Measurements from ENCODE around the gene GRIN3A. TPM values are rescaled to one million over a fixed set of nuclear protein-coding genes. Genes with fewer than 3 reads are reported as not detected.
"Not testable (repeated sequence)": the region's sequence is repeated elsewhere in the genome, so short reads cannot be mapped to it uniquely, and the experiment has no call there.

Gene GRIN3A
- total RNA-seq, 1 donor from 2014 or later = 8.7 TPM

DNA sequence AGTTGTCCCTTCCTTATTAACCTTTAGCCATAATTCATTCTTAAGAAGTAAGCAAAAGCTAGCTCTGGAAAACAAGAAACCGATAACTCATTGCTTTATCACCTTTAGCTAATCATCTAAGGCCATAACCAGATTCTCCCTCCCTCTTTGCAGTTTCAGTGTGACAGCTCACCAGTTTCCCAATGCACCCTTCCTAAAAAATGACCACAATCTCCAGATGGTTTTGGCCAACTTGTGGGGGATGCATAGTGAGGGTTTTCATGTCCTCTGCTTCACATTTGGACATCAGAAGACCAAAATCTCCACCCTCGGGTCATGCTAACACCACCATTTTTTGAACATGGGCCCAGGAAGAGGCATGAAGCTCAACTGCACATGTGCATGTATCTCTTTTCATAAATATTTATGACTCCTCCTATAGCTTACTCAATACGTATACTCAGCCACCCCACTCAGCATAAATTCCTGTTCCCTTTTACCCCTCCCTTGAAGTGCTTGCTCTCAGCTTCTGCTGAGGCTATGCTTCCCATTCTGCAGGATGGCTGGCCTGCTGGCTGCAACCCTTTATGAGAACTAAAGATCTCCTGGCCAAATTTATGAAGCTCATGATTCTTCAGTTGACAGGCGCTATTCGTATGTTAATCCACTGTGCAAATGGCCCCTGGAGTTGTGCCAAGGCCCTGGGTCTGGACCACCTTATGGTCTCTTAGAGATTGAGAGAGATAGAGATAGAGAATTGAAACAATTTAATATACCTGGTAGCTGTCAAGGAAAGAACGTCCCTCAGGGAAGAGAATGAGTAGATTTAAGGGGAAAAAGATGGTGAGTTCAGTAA, 158.5 kb downstream of the GRIN3A start:
- DNase-seq (ENCODE audit: low spot score) = no peak

DNA sequence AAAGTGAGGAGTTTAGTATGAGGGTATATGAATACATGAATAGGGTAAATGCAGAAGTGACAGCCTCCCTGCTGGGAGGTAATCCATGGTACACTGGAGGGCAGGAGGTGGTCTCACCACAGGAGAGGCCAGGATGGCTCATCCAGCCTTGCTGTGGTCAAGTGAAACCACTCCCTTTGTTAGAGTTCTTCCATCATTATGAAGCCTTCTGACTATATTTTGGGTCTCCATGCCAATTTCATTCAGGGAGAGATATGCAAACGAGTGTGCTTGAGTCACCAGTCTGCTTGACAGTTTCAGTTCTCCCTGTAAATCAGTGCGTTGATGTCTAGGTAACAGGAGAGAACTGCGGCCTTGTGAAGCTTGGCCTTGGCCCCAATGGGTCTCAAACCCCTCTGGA, 160.1 kb downstream of the GRIN3A start:
- DNase-seq (ENCODE audit: low spot score) = no peak

DNA sequence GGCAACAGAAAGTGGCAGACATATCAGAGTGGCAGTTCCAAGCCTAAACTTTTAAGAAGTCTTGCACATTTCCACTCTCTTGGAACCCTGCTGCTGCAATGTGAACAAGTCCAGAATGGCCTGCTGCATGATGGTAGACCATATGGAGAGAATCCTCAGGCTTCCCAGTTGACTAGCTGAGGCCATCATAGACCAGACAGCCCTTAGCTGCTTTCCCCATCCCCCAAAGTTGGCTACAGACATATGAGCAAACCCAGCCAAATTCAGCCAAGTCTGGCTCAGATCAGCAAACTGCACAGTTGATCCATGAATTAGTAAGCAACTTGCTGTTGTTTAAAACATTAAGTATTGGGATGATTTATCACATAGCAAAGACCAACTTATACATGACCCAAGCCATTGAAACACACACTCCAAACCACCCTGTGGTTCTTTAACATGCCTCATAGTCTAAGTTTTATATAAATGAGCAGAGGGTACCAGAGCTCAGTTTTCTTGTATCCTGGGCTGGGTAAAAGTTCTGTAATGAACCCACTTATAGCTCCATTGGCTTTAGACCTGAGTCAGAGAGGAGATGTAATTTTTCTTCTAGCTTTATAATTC, 163.6 kb downstream of the GRIN3A start:
- DNase-seq (ENCODE audit: low spot score) = no peak

DNA sequence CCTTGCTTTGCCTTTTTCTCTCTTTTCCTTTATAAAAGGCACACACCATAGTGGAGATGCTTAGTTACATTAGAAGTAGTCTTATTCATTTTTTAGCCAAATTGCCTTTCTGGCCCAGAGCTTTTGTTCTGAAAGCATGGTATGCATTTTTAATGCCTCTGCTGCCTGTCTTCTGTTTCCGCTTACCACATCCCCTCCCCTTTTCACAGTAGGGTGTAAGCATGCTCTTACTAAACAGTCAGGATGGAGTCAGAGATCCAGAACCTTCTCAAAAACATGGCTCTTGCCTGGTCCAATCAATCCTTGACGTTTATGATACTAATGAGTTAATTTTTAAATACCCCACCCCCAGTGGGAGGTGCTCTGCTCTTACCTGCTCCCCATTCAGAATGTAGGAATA, 166.1 kb downstream of the GRIN3A start:
- DNase-seq (ENCODE audit: low spot score) = no peak

DNA sequence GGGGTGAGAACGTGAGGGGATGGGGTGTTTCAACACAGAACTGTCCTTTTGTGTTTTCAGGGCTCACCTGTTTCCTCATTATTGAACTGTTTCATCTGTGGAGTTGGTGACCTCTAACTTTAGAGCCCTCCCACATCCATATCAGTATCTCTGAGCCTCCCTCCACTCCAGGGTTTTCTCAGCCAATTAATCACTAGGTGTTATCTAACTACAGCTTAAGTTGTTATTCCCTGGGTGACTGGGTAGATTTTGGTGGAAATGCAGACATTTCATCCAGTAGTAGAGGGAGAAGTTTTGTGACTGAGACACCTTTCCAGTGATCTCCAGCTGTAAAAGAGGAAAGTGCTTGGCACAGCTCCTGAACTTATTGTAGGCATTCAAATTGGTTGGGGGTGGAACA, 167.3 kb downstream of the GRIN3A start:
- no peak for DNase-seq (ENCODE audit: low spot score)

DNA sequence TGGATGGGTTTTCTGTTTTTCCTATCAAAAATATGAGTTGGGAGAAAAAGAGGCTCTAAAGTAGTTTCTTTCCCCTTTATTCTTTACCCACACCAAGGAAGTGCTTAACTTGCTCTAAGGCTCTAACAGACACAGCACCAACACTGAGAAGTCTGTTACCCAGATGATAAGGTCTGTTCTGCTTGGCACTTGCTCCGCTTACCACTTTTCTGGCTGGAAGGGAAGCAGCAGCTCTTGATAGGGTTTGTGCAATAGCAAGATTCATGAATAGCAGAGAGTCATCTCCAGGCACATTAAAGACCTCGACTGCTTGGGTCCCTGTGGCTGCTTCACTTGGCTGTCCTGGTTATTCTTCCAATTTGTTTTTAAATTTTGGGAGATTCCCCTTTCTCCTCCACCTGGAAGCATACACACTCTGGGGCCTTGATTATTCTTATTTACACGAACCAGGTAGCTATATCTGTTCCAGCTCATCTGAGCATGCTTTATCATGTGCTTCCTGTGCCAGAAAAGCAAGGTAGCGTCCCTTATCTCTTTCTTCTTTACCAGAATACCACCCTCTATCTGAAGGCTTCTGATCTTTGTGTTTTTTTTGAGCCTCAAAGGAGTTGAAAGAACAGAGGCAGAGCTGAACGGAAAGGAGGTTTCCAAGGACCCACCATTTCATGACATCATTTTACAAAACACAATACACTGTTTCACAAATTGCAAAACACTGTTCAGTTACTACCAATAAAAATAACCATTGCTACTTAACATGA, 168.5 kb downstream of the GRIN3A start:
- DNase-seq (ENCODE audit: low spot score) = no peak

DNA sequence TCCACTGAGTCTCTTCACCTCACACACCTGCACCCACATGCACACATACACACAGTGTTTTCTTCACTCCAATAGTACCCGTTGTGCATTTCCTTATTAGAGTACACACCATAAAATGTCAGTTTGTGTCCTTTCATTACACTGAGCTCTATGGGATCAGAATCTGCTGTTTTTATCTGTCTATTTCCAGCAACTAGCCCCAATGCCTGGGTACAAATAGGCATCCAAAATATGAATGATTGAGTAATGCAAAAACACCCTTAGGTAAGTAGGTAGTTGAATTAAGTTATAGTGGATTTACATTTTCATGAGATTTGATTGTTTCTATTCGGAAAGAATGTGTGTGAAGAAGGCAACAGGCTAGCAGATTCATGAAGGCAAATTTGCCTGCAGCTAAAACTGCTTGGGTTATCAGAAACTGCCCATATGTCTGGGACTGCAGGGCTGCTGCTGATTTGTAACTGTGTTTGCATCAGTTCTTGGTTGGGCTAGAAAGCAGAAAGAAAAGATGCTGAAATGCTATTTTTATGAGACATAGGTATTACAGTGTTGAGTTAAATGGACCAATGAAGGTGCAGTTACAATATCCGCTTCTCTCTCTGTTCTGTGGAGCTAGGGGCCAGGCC, 170.6 kb downstream of the GRIN3A start:
- DNase-seq (ENCODE audit: low spot score) = no peak

DNA sequence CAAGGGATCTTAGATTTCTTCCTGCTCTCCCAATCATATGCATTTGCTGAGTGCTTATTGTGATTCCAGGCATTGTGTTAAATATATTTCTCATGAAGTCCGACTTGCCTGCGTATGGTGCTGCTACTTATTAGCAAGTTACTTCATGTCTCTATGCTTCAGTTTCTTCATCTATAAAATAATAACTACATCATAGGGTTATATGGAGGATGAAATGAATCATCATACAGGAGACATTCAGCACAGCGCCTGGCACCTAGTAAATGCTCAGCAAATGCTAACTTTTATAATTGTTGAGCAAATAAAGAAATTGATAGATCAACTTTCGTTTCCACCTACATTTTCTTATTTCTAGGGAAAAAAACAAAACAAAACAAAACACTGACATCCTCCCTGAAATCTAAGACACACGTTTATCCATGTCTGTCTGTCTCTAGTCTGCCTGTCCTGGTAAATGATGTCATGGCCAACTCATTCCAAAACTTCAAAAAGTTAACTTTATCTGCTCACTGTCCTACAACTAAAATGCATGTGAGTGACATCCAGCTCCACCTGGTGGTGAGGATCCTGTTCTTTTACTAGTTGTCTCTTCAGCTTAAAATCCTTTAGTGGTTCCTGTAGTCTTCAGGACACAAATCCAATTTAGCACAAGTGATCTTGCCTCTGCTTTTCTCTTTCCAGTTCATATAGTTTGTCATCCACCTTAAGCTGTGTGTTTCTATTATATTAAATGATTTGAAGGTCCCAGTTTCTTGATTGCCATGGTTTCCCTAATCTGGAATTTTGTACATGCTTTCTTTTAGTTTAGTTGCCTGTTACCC, 171.3 kb downstream of the GRIN3A start:
- DNase-seq (ENCODE audit: low spot score) = no peak

DNA sequence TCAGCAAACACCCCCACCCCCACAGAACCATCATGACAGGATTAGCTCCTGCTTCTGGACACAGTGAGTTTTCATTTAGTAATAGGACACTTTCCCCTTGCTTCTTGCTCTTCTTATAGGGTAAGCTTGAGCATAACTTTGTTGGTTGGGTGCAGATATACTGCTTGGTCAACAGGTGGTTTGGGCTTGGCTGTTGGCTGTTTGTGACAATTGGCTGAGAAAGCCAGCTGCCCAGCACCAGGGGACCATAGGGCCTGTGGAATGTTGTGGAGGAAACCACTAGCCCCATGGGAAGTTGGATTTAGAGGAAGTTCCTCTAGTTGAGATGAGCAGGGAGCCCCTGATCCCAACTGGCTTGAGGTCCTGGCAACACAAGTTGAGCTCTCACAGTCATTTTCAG, 174.2 kb downstream of the GRIN3A start:
- DNase-seq (ENCODE audit: low spot score) = no peak

DNA sequence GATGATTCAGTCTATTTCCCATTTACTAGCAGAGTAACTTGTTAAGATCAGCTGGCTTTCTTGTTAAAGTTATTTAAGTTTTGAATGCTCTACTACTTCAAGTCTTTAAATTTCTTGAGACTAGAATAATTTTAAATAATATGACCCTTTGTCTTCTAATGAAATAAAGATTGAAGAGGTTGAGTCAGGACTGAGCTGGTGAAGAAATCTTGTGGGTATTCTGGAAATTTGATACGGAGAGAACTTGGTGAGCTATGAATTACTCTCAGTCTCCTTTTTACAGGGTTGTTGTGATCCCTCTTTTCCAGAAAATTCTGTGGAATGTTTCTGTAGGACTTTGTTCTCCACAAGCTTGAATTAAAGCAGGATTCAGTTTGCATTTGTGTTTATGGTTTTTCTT, 175.5 kb downstream of the GRIN3A start:
- DNase-seq (ENCODE audit: low spot score) = no peak

DNA sequence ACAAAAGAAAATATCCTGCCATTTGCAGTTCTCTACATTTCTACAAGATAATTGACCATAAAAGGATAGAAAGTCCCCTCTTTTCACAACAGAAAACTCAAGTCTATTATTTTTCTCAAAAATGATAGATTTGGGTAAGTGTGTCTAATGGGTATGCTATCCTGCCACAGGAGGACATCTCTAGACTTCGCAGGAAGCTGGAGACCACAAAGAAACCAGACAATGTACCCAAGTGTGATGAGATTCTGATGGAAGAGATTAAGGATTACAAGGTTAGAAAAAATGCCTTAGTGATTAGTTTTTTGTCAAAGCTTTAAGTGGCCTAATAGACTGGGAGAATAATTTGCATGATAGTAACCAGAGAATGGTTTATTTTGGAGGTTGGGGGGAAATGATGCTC, 176.7 kb downstream of the GRIN3A start:
- DNase-seq (ENCODE audit: low spot score) = no peak

DNA sequence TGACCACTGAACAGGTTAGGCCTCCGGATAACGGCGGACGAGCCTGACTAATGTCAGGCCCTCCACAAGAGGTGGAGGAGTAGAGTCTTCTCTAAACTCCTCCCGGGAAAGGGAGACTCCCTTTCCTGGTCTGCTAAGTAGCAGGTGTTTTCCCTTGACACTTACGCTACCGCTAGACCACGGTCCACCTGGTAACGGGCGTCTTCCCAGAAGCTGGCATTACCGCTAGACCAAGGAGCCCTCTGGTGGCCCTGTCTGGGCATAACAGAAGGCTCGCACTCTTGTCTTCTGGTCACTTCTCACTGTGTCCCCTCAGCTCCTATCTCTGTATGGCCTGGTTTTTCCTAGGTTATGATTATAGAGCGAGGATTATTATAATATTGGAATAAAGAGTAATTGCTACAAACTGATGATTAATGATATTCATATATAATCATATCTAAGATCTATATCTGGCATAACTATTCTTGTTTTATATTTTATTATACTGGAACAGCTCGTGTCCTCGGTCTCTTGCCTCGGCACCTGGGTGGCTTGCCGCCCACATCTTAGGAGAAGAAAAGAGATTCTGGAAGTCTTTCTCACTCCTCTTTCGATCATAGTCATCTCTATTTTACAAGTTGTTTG, 188.9 kb downstream of the GRIN3A start:
- DNase-seq (ENCODE audit: low spot score) = not testable (repeated sequence)

DNA sequence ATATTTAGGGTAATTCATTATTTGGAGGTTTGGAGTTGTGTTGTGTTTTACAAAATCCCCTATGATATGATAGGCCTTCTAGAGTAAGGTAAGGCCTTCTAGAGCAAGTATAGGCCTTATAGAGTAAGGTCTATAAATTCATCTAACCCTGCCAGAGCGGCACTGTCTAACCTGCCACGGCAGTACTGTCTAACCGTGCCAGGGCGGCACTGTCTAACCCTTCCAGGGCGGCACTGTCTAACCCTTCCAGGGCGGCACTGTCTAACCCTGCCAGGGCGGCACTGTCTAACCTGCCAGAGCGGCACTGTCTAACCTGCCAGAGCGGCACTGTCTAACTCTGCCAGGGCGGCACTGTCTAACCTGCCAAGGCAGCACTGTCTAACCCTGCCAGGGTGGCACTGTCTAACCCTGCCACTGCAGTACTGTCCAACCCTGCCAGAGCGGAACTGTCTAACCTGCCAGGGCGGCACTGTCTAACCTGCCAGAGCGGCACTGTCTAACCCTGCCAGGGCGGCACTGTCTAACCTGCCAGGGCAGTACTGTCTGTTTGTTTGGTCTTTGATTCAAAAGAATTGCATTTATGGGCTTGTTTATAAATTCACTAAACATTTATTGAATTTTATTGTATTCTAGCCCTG, 195.2 kb downstream of the GRIN3A start:
- no peak for DNase-seq (ENCODE audit: low spot score)

DNA sequence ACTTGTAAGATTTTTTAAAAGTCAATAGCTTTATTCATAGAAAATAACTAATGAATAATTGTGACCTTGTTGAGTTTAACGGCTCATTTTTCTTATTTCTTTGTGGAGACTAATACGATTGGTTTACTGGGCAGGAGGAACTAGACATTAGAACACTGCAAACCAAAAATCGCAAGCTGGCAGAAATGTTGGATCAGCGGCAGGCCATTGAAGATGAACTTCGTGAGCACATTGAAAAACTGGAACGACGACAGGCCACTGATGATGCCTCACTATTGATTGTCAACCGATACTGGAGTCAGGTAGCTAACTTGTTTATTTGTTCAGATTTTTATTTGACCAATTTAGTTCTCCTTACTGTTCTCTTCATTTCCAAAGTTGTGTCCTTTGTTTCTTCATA, 198.4 kb downstream of the GRIN3A start:
- DNase-seq (ENCODE audit: low spot score) = no peak

DNA sequence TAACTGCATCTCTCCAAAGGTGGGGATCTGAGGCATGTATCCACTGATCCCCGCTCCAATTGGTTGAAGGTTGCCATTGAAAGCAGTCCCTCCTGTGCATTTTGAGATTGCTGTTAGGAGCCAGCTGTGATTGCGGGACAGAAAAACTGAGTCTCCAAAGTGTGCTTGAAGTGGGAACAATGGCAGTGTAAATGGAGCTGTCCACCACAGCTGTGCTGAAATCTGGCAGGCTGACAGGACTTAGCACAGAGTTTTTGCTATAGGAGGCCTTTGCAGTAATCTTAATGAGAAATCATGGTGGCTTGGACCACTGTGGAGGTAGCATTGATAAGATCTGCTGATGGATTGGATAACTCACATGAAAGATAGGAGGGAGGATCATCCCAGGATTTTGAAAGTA, 201.5 kb downstream of the GRIN3A start:
- peak; percentile 20 for DNase-seq (ENCODE audit: low spot score)

DNA sequence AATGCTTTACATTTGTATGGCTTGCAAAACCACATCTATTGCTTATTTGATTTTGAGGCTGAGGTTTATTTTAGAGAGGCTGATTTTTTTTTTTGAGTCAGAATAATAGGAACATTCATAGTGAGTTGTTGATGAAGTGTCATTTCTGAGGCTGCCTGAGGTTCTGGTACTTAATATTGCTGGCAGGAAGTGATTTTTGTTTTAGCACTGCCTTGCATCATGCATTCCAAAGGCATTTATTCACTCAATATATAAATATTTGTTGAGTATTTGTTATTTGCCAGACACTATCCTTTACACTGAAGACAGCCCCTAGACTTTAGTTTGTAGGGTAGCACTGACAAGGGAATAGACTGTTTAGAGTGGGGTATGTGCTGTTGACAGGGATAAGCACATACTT, 202.1 kb downstream of the GRIN3A start:
- no peak for DNase-seq (ENCODE audit: low spot score)

DNA sequence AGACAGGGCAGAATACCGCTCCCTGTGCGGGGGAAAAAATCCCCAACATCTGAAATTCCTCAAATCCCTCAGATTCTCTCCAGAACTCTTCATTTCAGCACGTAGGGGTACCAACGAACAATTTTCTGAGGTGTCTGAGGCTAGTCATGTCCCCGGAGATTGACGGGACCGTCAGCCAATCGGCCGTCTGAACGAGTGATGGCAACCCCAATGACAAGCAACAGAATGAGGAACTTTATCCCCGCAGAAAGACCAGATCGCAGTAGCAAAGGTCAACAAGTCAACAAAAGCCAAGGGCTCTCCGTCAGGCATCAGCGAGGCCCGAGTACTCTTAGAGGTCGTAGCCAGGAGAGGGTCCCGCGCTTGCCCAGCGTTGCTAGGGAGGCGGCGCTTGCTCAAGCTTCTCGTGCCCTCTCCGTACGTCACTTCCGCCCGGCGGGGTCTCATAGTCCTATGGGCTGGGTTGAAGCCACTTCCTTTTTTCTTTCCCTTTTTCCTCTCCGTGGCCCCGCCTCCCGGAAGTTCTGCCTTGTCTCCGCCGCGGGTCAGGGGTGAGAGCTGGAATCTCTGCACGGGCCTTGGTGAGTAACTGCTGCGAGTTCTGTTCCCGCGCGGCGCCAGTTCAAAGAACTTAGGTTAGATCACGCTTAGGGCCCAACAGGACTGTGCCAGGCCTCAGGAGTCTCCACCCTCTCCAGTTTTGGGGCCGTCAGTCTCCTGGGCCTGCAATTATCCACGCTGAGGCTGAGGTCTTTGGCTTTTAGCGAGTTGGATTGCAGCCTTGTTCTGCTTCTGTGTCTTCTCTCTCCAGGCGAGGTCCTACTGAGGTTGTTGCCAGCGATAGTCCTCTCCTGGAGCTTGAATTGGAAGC, 204.9 kb downstream of the GRIN3A start, which contains the start of gene RNF20:
RNF20 (plus strand) TSS at position 520 of the 871 bp plus-strand sequence. CDS start 1,571 bp downstream, outside the sequence.
- peak; percentile 100 for DNase-seq (ENCODE audit: low spot score)

DNA sequence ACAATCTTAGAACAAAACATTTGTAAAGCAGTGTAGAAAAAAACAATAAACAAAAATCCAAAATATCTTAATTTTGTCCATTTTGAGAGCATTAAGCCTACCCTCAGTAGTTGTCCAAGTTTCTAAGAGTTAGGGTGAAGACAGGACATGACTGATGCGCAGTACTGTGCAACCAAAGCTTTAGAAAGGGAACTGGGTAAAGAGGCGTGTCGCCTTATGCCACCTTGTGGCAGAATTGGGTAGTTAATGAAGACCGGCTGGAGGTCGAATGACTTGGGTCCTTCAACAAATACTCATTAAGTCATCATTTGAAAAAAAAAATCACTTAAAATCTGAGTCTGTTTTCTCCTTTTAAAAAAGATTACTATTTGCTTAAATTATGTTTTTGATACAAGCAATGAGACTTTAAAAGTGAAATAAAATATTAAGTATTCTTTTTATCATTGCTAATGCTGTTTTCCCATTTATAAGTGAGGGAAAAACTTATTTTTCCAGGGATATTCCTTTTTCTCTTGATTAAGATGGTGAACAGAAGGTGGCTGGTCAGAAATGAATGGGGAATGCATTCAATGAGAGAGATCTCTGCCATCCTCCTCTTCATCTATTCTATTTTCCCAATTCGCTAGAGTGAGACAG, 208.3 kb downstream of the GRIN3A start:
- DNase-seq (ENCODE audit: low spot score) = peak; percentile 78

DNA sequence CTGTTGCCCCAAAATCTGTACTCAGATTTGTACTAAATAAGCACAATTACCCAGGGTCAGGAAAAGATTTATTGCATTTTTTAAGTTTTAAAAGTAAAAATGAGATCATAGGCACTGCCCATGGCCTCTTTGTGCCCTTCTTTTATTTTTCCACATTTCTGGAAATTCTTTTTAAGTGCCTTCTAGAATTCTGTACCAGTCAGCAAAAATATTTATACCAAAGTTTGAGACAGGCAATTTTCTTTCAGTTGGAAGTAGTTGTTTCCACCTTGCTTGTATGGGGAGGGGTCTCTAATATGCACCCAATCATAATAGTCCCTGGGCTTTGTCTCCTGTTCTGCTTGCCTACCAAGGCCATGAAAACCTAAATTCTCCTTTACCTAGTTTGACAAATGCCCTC, 210.4 kb downstream of the GRIN3A start:
- DNase-seq (ENCODE audit: low spot score) = no peak

All from umbilical cord (tissue), 2 donors.